DMS53 treated with DMSO at 0.1 percent for 48 hours (cell line): ENCODE data around the gene CAMTA1.

Experiments
- DNase-seq: peaks from one replicate; lab custom pipeline; 2025; ENCODE audit not compliant: unreplicated experiment; lab: John Stamatoyannopoulos, UW

Gene CAMTA1

GRCh38 chr1:7476861-7477547, 691.8 kb downstream of the CAMTA1 start:
- DNase-seq, result no peak

- no peak for DNase-seq
Observed at GRCh38 chr1:7477593-7477992, 692.3 kb downstream of the CAMTA1 start.

- no peak for DNase-seq
Observed at GRCh38 chr1:7478142-7478790, 693.0 kb downstream of the CAMTA1 start.

- DNase-seq, result peak; percentile 93
Observed at GRCh38 chr1:7478809-7479499, 693.7 kb downstream of the CAMTA1 start.

GRCh38 chr1:7479571-7479970, 694.3 kb downstream of the CAMTA1 start:
- no peak for DNase-seq

- DNase-seq, result no peak
Observed at GRCh38 chr1:7481194-7481593, 695.9 kb downstream of the CAMTA1 start.

- no peak for DNase-seq
Observed at GRCh38 chr1:7482077-7482476, 696.8 kb downstream of the CAMTA1 start.

GRCh38 chr1:7482772-7483495, 697.7 kb downstream of the CAMTA1 start:
- DNase-seq, result no peak

GRCh38 chr1:7483634-7484383, 698.6 kb downstream of the CAMTA1 start:
- no peak for DNase-seq

GRCh38 chr1:7485086-7485780, 700.0 kb downstream of the CAMTA1 start:
- no peak for DNase-seq

GRCh38 chr1:7485826-7486225, 700.6 kb downstream of the CAMTA1 start:
- no peak for DNase-seq

GRCh38 chr1:7487766-7488474, 702.7 kb downstream of the CAMTA1 start:
- DNase-seq, result no peak

GRCh38 chr1:7488475-7488842, 703.2 kb downstream of the CAMTA1 start:
- DNase-seq, result no peak

- no peak for DNase-seq
Observed at GRCh38 chr1:7489586-7489985, 704.3 kb downstream of the CAMTA1 start.

- no peak for DNase-seq
Observed at GRCh38 chr1:7490576-7490975, 705.3 kb downstream of the CAMTA1 start.

GRCh38 chr1:7491109-7491817, 706.0 kb downstream of the CAMTA1 start:
- peak; percentile 38 for DNase-seq

GRCh38 chr1:7491818-7492173, 706.5 kb downstream of the CAMTA1 start:
- no peak for DNase-seq

- no peak for DNase-seq
Observed at GRCh38 chr1:7493711-7494454, 708.6 kb downstream of the CAMTA1 start.
